NCI-H2081 treated with DMSO at 0.1 percent for 48 hours (cell line): Measurements from ENCODE around the gene TLL2.

Experiments
- DNase-seq: peaks from one replicate; lab custom pipeline; 2025; lab: John Stamatoyannopoulos, UW

Gene TLL2

GRCh38 chr10:96507044-96507443 lies 6.7 kb downstream of the TLL2 start:
- DNase-seq: no peak

DNA sequence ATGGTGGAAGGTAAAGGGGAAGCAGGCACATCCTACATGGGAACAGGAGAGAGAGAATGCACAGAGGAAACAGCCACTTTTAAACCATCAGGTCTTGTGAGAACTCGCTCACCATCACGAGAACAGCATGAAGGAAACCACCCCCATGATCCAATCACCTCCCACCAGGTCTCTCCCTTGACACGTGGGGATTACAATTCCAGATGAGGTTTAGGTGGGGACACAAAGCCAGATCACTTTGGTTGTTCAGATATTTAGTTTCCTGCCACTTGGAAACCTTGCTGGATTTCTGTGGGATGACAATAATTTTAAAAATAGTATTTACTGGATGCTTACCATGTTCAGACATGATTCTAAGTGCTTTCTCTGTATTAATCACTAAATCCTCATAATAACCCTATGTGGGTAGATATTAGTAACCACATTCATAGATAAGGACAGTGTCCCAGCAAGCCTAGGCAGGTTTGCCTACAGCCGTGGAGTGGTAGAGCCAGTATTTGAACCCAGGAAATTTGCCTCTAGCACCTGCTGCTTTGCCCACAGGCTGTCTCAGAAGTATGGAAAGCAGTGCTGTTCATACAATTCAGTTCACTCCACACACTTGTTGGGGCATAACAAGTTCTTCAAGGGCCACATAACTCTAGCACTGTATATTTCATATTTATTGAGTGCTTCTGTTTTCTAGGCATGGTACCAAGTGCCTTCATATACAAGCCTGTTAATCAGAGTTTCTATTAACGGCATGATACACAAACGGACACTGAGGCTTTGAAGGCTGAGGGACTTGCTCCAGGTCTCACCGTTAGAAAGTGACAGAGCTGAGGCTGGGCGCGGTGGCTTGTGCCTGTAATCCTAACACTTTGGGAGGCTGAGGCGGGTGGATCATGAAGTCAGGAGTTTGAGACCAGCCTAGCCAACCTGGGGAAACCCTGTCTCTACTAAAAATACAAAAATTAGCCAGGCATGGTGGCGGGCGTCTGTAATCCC lies 8.3 kb downstream of the TLL2 start:
- DNase-seq: no peak

DNA sequence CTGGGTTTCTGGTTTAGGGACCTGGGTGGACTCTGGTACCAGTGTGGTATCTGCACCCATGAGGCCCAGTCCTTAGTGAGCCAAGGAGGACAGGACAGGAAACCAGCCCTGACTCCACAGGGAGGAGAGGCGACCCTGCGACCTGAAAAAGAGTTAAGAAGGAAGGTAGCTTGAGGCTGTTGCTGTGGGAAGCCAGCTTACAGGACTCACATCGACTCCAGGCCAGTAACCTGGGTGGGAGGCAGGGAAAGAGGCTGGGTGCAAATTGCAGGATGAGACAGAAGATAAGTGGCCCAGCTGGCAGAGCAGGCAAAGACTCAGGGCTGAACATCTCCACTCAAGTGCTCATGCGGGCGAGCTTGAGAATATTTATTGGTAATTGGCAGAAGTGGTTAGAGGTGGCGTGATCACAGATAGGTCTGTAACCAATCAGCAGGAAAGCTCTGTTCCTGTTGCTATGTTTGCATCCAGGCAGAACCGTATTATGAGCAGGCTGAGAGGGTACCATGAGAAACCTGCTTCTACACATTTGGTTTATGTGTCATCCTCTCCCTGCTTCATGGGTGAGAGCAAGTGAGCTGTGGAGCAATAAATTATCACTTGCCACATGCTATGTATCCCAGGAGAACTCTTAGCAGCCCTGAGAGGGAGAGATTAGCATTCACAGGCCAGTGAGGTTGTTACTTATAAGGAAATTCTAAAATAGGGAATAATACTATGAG lies 11.0 kb downstream of the TLL2 start:
- DNase-seq: no peak

DNA sequence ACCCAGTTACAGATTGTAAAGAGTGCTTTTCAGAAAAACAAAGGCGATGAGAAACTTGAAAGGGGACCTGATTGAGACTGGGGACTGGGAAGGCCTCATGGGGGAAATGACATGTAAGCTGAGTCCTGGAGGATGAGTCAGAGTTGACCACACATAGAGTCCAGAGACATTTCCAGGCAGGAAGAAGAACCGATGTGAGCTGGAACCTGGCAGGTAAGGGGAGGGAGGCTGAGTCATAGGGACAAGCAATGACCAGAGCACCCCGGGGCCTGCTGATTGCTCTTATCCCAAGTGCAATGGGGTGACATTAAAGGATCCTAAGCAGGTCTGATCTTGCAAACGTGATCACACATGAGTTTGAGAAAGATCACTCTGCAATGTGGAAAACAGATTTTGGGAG lies 11.7 kb downstream of the TLL2 start:
- DNase-seq: no peak

- DNase-seq: no peak
These were observed 13.2 kb downstream of the TLL2 start for GRCh38 chr10:96500519-96500918.

DNA sequence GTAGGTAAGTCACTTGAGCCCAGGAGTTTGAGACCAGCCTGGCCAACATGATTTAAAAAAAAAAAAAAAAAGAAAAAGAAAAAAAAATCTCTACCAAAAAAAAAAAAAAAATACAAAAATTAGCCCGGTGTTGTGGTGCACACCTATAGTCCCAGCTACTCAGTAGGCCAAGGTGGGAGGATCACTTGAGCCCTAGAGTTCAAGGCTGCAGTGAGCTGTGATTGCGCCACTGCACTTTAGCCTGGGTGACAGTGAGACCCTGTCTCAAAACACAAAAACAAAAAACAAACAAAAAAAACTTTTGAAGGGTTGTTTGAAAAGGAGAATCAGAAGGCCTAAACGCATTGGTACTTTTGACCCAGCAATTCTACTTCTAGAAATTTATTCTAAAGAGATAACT lies 13.7 kb downstream of the TLL2 start:
- DNase-seq: no peak

- no peak for DNase-seq
These were observed 16.3 kb downstream of the TLL2 start for GRCh38 chr10:96497391-96497790.

GRCh38 chr10:96496281-96496925 lies 17.3 kb downstream of the TLL2 start:
- no peak for DNase-seq

- DNase-seq: no peak
These were observed 18.2 kb downstream of the TLL2 start for GRCh38 chr10:96495544-96495943.

- DNase-seq: no peak
These were observed 19.0 kb downstream of the TLL2 start for GRCh38 chr10:96494694-96495093.

DNA sequence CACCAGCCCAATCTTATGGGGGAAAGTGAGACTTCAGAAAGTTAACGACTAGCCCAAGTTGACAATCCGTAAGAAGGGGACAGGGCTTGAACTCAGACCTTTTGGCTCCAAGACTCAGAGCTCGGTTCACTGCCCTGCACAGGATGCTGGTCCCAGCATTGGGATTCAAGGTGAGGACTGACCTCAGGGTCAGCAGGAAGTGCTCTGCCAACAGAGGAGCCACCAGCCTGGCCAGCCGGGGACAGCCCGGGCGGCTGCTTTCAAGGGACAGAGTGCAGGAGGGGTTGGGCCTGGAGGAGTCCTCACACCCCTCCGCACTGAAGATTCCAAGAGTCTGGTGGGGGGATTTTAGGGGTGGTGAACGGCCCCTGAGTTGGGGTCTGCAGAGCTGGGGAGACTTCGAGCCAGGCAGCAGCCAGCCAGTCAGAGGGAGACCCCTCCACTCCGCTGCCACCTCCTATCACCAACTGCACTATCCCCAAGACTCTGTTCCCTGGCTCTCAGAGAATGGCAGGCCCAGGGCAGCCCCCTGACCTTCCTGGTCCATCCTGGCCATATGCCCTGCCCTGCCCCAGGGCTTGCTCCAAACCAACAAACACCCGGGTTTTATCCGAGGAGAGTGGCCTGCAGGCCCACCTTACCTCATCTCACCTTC lies 19.7 kb downstream of the TLL2 start:
- DNase-seq: no peak

- DNase-seq: no peak
These were observed 20.5 kb downstream of the TLL2 start for GRCh38 chr10:96493254-96493653.

GRCh38 chr10:96491303-96491702 lies 22.4 kb downstream of the TLL2 start:
- DNase-seq: no peak

- no peak for DNase-seq
These were observed 25.4 kb downstream of the TLL2 start for GRCh38 chr10:96488161-96488935.

DNA sequence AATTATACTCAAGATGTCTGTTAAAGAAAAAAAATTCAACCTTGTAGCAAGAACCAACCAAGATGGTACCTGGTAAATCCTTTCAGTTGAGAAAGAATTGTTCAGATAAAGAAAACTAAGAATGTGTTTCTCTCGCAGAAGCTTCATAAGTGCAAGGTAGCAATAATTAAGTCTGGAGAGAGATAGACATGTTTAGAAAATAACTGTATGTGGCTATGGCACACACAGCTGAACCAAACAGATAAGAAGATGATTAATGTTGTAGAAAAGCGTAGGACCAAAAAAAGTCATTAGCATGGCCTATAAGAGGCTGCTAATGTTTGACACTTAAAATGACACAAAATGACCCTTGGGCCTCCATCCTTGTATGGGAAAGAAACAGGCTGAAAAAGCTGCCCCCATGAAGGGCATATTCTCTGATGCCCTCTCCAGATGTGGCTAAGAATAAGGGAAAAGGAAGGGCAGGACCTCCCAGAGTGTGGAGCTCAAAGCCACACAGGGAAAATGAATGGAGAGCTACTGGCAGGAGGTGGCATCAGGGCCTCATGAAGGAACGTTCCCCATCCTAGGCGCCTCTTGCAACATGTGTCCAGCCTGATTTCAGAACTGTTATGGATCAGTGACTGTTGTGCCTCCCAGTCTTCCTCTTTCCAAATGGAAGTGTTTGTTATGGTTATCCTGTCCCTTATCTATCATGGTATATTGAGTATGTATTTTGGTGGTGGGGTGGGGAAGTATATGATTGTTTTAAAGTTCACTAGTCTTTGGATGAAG lies 30.7 kb downstream of the TLL2 start:
- no peak for DNase-seq

GRCh38 chr10:96478355-96478754 lies 35.4 kb downstream of the TLL2 start:
- no peak for DNase-seq

- DNase-seq: no peak
These were observed 39.9 kb downstream of the TLL2 start for GRCh38 chr10:96473866-96474265.

DNA sequence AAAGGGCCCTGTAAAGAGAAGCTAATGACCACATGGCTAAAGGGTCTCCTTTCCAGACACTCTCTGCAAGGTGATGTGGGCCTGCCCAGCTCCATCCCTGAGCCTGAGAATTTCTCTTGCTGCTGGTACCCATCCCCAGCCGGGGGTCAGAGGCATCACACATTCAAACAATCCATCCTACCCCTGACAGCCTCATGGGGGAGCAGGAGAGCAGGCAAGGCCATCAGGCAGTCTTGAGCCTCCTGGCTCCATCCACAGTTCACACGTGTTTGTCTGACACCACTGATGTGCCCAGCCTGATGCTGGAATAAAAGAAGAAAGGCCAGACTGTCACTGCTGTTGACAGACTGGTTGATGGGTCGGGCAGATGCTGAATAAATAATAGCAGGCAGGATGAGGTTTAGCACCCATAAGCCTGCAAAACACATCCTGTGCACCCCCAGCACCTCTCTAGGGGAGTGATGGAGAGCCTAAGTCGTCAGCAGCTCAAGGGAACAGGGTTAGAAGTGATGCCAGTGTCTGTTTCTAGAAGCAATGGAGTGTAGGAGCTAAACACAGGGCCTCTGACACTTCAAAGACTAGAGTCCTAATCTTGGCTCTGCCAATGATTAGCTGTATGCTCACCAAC lies 43.5 kb downstream of the TLL2 start:
- no peak for DNase-seq

DNA sequence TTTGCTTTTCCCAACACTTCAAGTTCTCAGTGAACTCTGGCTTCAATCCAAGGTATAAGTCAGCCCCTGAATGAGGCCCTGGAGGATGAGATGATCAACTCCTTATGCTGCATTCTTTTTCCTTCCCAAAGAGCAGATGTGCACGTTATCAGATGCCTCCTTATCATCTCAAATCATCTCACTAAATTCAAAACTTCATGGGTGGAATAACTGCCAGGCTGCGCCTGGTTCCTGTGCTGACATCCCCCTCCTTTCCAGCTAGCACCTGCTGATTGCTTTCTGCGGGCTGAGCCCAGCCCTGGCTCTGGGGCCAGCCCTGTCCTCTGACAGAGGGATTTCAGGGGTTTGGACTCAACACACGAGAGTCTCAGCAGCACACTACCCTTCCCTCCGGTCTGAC lies 44.9 kb downstream of the TLL2 start:
- no peak for DNase-seq

DNA sequence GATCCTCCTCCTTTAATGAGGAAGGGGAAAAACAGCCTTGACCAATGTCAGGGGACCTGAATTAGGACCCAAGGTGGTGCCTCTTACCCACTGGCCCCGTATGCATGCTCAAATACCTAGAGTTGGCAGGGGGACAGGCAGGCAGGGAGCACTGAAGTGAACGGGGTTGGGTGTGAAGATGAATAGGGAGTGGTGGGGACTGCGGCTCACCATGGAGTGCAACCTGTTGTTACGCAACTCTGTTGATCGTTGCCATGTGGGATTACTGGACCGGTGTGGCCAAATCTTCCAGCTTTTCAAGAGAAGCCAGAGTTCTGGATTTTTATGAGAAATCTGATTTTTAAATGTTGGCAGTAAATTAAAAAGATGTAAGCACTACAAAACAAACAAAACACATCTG lies 48.1 kb downstream of the TLL2 start:
- no peak for DNase-seq
